Omental fat pad (tissue), 4 donors: ENCODE results near the gene MED10. TPM values are rescaled to one million over a fixed set of nuclear protein-coding genes. Genes with fewer than 3 reads are reported as not detected.
A peak's percentile ranks its signal among the peaks of the same experiment; 100 is the strongest.

Experiments
- ATAC-seq: fragments of 150-250 bp; one replicate; pipeline ENCODE4 v1.9.1; 2016; ENCODE audit warnings: mild to moderate bottlenecking, moderate library complexity; ENCODE audit not compliant: low FRiP score
- DNase-seq: peaks from one replicate; pipeline ENCODE4 v3.0.0-alpha.2; 2019; ENCODE audit warnings: low spot score
- CTCF ChIP-seq, 3 donors: fragments of 450-650 bp; IDR thresholded peaks; one replicate each; pipeline ENCODE4 v1.5.1; 2016 to 2017; ENCODE audit warnings: antibody characterized with exemption in 3 of 3, mild to moderate bottlenecking in 3 of 3, moderate library complexity in 2 of 3
- total RNA-seq, 4 donors: library from RNA; depleted of rRNA; stranded (reverse); fragments of >200 nt; gene quantifications; one replicate each; pipeline ENCODE4 v1.1.0, GENCODE V29; 2016

The MED10 gene
- total RNA-seq, 4 donors from 2014 or later, result 22.8 to 36.1 (median 27.8) TPM

- no peak for TF ChIP-seq CTCF (IDR thresholded peaks at IDR 0.05)
- DNase-seq, result no peak
- ATAC-seq, result no peak
These were observed 9.6 kb upstream of the MED10 start for GRCh38 chr5:6387970-6388369.

- no peak for TF ChIP-seq CTCF (IDR thresholded peaks at IDR 0.05)
- DNase-seq, result no peak
- ATAC-seq, result no peak
These were observed 7.9 kb upstream of the MED10 start for GRCh38 chr5:6386271-6386670.

GRCh38 chr5:6384856-6385255, 6.5 kb upstream of the MED10 start:
- no peak for ATAC-seq
- no peak for TF ChIP-seq CTCF (IDR thresholded peaks at IDR 0.05)
- DNase-seq, result no peak

GRCh38 chr5:6383376-6383775, 5.0 kb upstream of the MED10 start:
- TF ChIP-seq CTCF (IDR thresholded peaks at IDR 0.05), result no peak
- ATAC-seq (no peak), DNase-seq (no peak)

GRCh38 chr5:6379246-6379645, 899 bp upstream of the MED10 start:
- no peak for DNase-seq
- ATAC-seq, result no peak

GRCh38 chr5:6378766-6379103, 388 bp upstream of the MED10 start:
- ATAC-seq (peak; percentile 41), DNase-seq (no peak)
- no peak for TF ChIP-seq CTCF (IDR thresholded peaks at IDR 0.05)

More at GRCh38 chr5:6379246-6379645, 899 bp upstream of the MED10 start:
- no peak for TF ChIP-seq CTCF (IDR thresholded peaks at IDR 0.05)

- no peak for ATAC-seq
- TF ChIP-seq CTCF (IDR thresholded peaks at IDR 0.05), result no peak
These were observed 804 bp downstream of the MED10 start for GRCh38 chr5:6377582-6377904.

More at GRCh38 chr5:6377582-6377904, 804 bp downstream of the MED10 start:
- DNase-seq, result no peak
